A673 (cell line): ENCODE measurements around the gene GRIA1.

Source experiments
- CTCF ChIP-seq: fragments of 300-800, 200-600 bp; sonication (generic); conservative IDR thresholded peaks from 2 replicates; pipeline ENCODE4 v1.5.1; 2017; ENCODE audit warnings: low read depth, mild to moderate bottlenecking, antibody characterized with exemption, low read length, moderate library complexity, mixed read lengths
- EZH2 ChIP-seq: fragments of 200-600 bp; sonication (generic); IDR thresholded peaks from 2 replicates; pipeline ENCODE4 v1.6.1; 2017; ENCODE audit warnings: borderline replicate concordance, low read depth, mild to moderate bottlenecking, mixed read lengths, antibody characterized with exemption, low read length; ENCODE audit not compliant: poor library complexity, severe bottlenecking

GRCh38 chr5:153551537-153552079, 61.1 kb downstream of the GRIA1 start:
- no peak for TF ChIP-seq EZH2
- TF ChIP-seq CTCF, result no peak
